Jurkat, Clone E6-1 (cell line): ENCODE data around the gene MMP2.

Source experiments
- DNase-seq: peaks from one replicate; pipeline ENCODE4 v3.0.0-alpha.2; 2011; ENCODE audit warnings: low read depth, low spot score
- H3K4me3 ChIP-seq: 2 replicates; pipeline ENCODE4 v1.5.1; 2011; ENCODE audit warnings: mild to moderate bottlenecking, low read length, control low read depth, moderate library complexity

Gene MMP2

DNA sequence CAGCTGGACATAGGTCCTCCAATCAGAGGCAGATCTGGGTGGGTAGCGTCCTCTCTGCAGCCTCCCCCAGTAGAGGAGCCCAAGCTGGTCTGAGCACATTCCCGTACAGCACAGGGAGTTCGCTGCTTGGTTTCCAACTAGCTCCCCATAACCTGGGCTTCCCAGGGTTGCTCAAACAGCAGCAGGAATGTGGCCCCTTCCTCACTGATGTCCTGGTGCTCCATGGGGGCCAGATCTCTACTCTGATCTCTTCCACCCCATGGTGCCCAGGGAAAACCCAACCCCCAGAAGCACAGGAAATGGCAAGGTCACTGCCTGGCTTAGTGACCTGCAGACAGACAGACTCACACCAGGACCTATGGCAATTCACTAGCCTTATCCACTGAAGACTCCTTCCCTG, 11.1 kb upstream of the MMP2 start:
- no peak overlapping the region for H3K4me3 ChIP-seq
- DNase-seq, result no peak

DNA sequence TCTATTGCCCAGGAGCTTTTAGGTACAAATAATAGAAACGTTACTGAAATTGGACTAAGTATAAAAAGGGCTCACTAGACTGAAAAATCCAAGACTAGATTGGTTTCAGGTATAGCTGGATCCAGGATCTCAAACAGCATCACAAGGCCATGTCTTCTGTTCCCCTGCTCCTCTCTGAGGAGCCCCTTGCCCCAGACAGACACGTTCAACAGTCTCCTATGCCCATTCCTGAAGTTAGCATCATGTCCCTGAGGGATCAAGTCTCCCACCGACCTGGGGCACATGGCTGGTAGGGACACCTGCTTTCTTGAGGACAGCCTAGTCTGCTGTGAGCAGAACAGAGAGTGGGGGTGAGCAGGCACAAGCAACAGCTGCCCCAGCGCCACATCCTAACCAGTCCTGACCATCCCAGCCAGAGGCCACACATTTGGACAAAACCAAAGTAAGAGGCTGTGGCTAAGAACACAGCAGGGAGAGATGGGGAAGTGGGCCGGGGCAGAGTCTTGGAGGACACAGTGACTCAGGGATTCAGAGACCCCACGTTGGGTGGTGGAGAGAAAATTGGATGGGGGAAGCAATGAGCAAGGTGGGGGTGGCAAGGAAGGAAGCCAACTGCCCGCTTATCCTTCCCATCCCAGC, 10.5 kb upstream of the MMP2 start:
- H3K4me3 ChIP-seq, result no peak overlapping the region
- no peak for DNase-seq

DNA sequence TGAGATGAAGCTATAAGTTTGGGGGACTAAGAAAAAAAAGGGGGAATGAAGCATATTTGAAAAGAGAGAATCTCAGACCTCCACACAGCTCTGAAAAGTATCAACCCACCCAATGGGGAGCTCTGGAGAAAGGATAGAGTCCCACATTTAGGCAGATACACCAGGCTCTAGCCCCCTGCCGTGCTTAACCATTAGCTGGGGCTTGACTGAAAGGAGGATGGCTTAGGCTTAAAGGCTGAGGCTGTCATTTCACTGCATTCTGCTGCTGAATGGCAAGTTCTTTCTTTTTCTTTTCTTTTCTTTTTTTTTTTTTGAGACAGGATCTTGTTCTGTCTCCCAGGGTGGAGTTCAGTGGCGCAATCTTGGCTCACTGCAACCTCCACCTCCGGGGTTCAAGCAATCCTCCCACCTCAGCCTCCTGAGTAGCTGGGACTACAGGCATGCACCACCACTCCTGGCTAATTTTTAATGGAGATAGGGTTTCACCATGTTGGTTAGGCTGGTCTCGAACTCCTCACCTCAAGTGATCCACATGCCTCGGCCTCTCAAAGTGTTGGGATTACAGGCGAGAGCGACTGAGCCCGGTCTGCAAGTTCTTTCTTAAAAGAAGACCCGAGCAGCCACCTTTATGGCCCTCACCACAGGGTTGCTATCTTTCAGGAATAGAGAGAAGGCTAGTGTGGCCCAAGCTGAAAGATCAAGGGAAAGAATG, 9.0 kb upstream of the MMP2 start:
- no peak overlapping the region for H3K4me3 ChIP-seq
- no peak for DNase-seq

DNA sequence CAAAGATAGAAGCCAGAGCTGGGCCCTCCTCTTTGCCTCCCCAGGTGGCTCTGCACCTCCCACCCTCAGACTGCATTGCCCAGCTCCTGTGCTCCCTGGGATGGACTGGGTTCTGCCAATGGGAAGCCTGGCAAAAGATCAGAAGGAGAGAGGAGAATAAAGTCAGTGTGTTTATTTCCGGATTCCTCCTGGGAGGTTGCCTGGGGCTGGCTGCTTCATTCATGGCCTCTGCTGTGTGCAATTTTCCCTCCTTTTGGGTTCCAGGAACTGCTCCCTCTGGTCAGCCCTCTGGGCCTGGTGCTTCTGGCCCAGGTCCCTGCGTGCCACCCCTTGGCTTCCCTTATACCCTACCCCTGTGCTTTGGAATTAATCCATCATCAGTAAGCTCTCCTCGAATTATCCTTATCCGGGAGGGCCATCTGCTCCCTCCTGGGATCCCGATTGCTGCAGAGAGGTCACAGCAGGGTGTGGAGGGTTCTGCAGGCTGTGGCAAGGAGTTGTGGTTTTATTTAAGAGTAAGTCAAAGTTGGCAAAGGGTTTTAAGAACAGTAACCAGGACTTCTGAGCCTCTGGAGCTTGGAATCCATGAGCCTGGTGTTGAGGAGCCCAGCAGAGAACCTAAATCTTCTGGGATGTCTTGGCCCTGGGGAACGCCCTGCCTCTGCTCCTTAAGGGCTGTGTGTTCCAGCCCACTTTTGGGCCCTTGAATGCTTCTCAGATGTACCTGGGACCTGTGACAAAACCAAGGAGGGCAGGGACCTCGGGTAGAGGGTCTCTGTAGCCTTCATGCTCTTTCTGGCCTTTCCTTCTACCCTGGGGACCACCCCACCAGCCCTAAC, 8.2 kb upstream of the MMP2 start:
- H3K4me3 ChIP-seq, result no peak overlapping the region
- DNase-seq, result no peak

DNA sequence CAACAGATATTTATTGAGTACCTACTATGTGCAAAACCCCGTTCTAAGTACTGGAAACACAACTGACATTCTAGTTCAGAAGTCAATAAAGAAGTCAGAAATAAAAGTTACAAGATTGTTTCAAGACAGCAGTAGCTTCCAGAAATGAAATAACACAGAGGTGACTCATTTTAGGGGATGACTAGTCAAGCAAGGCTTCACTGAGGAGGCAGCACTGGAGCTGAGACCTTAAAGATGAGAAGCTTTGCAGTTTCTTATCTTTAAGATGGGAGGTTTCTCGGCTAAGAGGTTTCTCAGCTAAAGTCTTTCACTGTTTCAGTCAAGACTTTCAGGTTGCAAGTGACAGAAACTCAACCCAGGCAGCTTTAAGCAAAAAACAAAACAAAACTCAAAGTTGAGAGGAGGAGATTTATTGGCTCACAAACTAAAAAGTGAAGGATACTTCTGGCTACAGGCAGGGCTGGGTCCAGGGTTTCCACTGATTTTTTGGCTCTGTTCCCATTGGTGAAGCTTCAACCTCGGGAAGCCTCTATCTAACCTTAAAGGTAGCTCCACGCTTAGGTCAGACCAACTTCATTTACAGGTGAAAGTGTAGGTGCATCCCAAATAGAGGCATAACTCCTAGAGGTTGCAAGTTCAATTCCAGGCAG, 7.4 kb upstream of the MMP2 start:
- no peak for DNase-seq

DNA sequence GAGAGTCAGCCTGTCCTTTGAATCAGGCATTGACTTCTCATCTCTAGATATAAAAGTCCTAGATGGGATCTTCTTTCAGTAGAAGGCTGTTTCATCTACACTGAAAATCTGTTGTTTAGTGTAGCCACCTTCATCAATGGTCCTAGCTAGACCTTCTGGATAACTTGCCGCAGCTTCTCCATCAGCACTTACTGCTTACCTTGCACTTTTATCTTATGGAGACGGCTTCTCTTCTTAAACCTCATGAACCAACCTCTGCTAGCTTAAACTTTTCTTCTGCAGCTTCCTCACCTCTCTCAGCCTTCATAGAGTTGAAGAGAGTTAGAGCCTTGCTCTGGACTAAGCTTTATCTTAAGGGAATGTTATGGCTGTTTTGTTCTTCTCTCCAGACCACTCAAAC, 5.4 kb upstream of the MMP2 start:
- no peak for DNase-seq

More for the DNA sequence above, 7.4 kb upstream of the MMP2 start:
- no peak overlapping the region for H3K4me3 ChIP-seq

DNA sequence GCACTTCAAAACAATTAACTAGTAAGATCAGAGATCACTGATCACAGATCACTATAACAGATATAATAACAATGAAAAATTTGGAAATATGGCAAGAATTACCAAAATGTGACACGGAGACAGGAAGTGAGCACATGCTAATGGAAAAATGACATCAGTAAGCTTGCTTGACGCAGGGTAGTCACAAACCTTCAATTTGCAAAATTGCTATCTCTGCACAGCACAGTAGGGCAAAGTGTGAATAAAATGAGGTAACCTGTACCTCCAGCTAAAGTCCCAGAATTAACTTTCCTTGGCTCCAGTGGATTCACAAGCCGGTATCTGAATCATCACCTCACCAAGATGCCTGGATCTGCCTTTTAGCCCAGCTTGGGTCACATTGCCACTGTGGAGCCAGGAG, 4.2 kb upstream of the MMP2 start:
- no peak for DNase-seq
- H3K4me3 ChIP-seq, result no peak overlapping the region

More for the DNA sequence above, 5.4 kb upstream of the MMP2 start:
- no peak overlapping the region for H3K4me3 ChIP-seq

DNA sequence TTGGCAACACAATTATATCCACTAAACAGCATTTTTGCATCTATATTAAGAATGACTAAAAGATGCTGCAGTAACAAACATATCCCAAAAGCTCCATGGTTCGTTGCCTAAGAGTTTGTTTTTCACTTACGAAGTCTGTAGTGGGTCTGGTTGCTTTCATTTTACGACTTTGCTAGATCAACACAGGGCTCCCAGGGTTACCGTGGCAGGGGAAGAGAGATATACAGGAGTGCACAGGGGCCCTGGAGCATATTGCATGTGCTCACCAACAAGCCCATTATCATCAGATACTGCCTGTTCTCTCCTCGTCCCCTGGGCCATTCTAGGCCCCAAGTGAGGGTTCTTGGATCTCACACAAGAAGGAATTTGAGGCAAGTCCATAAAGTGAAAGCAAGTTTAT, 3.1 kb upstream of the MMP2 start:
- H3K4me3 ChIP-seq, result no peak overlapping the region
- no peak for DNase-seq

DNA sequence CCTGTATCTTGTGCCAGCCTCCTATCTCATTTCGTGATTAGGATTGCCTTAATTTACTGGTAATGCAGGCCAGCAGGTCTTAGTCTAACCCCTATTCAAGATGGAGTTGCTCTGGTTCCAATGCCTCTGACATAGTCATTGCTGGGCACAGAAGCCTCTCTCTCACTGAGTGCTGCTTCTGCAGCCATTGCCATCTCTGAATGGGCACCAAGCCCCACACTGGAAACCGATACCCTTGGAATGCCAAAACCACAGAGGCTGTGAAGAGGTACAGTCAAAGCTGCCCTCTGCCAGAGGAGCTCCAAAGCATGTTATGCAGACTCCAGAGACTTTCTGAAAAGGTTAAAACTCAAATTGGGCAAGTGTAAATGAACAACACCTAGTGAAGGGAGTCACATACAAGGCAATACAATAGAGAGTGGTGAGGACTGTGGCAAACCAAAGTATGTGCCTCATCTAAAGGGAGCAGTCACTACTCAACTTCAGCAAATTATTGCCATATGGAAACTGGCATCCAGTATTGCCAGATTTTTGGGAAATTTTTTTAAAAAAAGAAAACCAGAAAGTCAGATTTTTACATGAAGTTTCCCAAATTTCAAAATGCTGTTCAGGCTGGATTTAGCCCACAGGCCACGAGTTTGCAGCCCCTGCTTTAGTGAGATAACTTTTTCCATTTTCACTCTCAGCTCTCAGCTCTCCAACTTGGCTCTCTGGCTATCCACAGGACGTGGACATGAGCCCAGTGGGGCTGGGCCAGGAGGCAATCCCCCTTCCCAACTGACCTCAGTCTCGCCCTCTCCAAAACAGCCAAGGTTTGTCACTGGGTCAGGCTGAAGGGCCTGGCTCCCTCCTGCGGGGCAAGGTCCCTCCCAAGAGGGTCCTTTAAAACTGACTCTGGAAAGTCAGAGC, 2.1 kb upstream of the MMP2 start:
- no peak for DNase-seq
- H3K4me3 ChIP-seq, result no peak overlapping the region

DNA sequence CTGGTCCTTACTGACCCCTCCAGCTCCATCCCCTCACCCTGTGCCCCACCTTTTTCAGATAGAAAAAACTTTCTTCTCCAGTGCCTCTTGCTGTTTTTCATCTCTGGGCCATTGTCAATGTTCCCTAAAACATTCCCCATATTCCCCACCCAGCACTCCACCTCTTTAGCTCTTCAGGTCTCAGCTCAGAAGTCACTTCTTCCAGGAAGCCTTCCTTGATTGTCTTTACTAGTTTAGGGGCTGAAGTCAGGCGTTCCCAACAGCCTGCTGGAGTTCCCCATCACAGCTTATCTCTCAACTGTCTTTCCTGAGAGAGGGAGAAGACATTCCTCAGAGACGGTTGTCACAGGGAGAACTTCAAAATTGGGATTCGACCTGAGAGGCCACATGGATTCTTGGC, 1.3 kb upstream of the MMP2 start:
- no peak for DNase-seq
- H3K4me3 ChIP-seq, result no peak overlapping the region

DNA sequence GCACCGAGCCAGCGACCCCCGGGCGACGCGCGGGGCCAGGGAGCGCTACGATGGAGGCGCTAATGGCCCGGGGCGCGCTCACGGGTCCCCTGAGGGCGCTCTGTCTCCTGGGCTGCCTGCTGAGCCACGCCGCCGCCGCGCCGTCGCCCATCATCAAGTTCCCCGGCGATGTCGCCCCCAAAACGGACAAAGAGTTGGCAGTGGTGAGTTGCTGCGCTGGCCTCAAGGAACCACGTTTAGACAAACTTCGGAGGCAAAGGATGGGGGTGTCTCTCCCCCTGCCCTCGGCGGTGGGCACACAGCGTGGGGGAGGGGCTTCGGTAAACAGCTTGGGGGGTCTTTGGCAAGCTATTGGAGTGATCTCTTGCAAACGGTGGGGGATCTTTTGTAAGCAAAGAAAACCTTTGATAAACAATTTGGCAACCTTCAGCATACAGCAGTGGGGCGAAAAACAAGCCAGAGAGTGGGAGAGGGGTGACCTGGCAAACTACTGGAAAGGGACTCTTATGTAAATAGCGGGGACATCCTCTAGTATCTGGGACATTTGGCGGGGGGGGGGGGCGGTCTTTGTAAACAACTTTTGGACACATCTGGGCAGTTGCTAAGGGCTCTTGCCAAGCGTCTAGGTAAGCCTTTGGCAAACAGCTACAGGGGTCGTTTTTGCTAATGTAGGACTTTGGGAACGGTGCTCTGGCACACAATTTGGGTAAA, 587 bp downstream of the MMP2 start:
- H3K4me3 ChIP-seq, result no peak overlapping the region
- DNase-seq, result no peak

DNA sequence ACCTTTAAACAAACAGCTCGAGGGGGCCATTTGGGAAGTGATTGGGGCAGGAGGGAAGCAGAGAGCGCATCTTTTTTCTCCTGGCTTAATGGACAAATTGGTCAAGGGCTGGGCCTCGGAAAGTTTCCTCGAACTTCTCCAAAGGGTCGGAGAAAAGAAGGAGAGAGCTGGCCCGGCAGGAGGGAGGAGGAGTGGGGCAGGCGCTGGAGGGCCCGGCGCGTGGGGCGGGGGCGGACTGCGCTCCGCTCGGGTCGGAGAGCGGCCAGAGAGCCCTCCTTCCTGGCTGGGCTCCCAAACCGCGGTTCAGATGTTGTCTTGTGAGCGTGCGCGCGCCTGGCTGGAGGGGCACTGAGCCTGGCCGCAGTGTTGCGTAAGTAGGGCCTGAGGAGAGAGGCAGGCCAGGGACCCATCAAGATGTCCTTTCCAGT, 1.2 kb downstream of the MMP2 start:
- H3K4me3 ChIP-seq, result no peak overlapping the region
- no peak for DNase-seq

DNA sequence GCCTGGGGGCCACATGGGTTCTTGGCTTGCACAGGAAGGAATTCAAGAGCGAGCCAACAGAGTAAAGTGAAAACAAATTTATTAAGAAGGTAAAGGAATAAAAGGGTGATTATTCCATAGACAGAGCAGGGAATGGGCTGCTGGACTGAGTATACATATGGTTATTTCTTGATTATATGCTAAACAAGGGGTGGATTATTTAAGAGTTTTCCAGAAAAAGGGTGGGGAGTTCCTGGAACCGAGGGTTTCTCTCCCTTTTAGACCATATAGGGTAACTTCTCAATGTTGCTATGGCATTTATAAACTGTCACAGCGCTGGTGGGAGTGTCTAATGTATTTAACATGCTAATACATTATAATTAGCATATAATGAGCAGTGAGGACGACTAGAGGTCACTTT, 2.0 kb downstream of the MMP2 start:
- no peak overlapping the region for H3K4me3 ChIP-seq
- DNase-seq, result no peak

DNA sequence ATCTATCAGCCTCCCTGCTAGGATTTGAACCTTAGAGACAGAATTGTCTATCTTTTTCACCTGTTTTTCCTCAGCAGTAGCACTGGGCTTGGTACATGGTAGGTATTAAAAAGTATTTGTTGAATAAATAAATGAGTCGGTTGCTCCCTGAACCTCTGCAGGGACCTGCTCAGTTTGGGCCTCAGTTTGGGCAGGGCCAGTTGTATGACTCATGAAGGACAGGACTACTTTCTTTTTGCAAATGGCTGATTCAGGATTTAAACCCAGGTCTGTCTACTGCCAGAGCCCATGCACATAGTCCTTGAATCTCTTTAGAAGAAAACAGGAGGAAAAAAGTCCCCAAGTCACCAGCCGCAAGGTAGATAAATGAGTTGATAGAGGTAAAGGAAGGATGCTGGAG, 3.1 kb downstream of the MMP2 start:
- no peak overlapping the region for H3K4me3 ChIP-seq

DNA sequence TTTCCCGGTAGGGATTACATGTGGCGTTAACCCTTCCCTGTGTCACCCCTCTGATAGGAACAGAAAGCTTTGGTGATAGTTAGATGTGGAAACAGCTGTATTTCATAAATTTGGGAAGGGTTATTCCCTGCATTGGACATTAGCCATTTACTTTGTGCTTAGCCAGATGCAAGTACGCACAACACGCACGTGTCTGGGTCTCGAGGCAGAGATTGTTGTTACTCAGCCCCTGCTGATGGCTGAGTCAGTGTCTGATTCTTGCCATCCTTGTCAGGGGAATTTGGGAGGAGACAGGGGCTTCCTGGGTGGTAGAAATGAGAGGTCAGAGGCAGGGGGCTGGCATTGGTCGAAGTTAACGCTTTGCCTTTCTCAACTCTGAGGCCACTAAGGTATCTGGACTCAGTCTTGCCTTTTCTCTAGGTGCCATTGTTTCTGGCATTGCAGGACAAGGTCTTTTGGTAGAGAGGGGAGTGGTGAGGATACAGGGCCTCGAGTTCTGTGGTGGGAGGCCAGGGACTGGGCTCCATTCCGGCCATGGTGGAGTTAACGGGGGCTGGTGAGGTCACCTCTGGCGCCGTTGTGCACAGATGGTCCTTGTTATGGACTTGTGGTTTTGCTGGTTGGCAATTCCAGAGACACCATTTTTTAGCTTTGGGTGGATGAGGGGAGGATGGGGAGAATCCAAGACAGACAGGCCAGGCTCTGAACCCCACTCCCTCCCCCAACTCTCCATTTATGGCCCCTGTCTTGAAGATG, 8.2 kb downstream of the MMP2 start:
- no peak for DNase-seq
- H3K4me3 ChIP-seq, result no peak overlapping the region

More for the DNA sequence above, 3.1 kb downstream of the MMP2 start:
- DNase-seq, result no peak

DNA sequence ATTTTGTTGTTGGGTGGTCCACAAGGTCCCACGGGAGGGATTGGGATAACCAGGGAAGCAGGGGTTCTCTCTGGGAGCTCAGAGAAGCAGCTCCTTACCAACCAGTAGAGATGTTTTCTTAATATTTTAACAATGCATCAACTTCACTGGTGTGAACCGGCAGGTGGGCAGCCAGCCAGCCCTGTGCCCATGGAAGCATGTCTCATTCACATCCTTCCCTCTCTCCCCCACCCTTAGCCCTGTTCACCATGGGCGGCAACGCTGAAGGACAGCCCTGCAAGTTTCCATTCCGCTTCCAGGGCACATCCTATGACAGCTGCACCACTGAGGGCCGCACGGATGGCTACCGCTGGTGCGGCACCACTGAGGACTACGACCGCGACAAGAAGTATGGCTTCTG, 9.3 kb downstream of the MMP2 start:
- no peak for DNase-seq
- H3K4me3 ChIP-seq, result no peak overlapping the region

DNA sequence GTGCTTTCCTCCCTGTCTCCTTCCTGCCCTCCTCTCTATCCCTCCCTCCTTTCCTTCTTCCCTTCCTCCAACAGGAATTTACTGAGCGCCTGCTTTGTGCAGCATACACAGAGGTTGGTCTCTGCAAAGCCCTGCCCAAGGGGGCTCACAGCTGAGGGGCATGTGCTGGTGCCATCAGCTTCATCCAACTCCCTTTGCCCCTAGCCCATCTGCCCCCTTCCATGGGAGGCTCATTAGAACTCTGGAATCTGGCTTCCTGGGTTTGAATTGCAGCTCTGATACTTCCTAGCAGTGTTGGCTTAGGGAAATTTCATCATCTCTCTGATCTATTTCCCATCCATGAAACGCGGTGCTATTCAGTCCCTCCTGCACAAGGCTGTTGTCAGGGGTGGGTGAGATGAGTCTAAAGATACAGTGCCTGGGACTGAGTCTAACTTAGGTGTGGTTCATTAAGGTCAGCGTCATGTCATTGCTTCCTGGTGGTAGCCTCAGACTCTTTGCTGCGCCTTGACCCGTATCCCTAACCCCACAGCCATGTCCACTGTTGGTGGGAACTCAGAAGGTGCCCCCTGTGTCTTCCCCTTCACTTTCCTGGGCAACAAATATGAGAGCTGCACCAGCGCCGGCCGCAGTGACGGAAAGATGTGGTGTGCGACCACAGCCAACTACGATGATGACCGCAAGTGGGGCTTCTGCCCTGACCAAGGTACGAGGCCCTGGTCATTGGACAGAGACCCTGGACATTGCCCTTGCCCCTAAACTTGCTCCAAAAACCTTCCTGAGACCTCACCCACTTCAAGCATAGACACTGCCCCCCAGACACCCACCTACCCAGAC, 10.3 kb downstream of the MMP2 start:
- H3K4me3 ChIP-seq, result no peak overlapping the region
- no peak for DNase-seq
